HG02610 (cell line): ENCODE measurements around the gene PNPLA5.
"Not testable (repeated sequence)": the region's sequence is repeated elsewhere in the genome, so short reads cannot be mapped to it uniquely, and the experiment has no call there.

Experiments
- ATAC-seq: cut with Tn5 transposase; IDR thresholded peaks from one replicate; pipeline ENCODE4 v1.9.1; 2021; ENCODE audit warnings: mild to moderate bottlenecking, moderate library complexity; ENCODE audit not compliant: unreplicated experiment

Gene PNPLA5

GRCh38 chr22:43903033-43903432 is 11.2 kb upstream of the PNPLA5 start:
- ATAC-seq: not testable (repeated sequence)

- ATAC-seq: no peak
These were observed 10.3 kb upstream of the PNPLA5 start for GRCh38 chr22:43901976-43902643.

DNA sequence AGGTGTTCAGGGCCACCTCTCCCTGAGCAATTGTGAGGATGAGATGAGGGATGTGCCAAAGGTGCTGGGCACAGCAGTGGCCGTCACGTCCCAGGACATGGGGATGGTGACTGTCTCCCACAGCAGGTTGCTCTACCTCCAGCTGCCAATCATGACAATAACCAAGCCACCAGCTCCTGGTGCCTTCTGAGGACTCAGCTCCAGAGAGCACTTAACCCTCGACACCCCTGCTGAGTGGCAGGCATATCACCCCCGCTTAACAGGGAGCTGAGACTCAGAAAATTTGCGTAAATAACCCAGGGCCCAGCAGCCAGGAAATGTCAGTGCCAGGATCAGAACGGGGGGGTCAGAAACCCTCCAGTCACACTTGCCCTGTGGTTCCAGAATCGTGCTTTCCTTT is 8.4 kb upstream of the PNPLA5 start:
- ATAC-seq: no peak

DNA sequence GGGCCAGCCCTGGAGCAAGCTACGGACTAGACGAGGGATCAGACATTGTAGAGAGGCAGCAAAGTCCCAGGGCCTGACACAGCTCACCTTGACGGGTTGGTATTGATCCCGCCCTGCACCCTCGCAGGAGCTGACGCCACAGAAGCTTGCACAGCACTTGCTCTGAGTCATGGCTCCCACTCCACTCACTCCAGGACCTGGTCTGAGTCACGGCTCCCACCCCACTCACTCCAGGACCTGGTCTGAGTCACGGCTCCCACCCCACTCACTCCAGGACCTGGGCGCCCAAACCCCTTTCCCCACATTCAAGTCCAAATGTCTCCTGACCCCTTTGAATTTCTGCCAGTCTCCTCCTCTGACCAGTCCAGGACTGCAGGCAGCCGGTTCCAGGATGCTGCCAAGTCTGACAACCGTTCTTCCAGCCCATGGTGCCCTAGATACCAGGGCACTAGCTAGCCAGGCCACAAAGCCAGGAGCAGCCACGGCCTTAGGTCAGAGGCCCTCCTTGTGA is 6.0 kb upstream of the PNPLA5 start:
- no peak for ATAC-seq

DNA sequence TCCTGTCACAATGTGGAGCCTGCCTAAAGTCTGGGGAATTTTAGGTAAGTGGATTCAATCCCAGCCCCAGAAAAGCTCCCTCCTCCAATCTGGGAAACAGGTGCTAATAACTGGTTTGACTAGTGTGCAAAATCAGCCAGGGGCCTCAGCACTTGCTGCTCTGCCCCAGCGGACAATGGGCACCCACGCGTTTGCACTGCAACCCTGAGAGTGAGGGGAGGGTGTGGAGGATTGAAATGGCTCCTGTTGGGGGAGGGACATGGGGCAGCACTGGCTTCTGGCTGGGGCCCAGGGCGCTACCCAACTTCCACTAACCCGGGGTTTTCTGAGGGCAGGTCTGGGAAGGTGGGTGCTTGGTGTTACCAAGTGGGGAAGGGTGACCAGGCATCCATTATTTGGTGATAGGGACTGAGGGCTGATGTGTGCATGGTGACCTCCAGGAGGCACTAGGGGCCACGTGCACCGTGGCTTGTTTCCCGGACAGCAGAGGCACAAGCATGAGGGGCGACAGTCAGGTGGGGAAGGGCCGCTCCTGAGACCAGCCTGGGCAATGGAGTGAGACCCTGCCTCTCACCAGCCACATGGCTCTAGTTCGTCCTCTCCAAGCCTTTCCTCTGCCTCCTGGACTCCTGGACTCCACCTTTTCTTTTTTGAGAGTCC is 4.3 kb upstream of the PNPLA5 start:
- ATAC-seq: no peak

GRCh38 chr22:43894122-43894521 is 2.3 kb upstream of the PNPLA5 start:
- ATAC-seq: no peak

DNA sequence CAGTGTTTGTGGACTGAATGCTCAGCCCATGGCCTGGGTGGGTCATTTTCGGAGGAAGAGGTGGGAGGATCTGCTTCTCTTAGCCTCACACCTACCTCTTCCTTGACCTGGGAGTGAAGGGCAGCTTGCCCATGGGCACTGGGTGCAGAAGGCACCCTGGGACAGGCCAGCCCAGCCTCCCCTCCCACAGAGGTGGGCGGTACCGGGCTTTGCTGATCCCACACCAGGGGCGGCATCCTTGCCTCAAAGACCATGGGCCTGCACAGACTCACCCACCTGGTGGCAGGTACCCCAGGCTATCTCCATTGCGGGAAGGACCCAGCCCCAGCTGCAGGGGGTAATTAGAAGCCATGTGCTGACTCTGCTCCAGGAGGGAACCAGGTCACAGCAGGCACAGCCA is 1.5 kb upstream of the PNPLA5 start:
- ATAC-seq: no peak

- ATAC-seq: no peak
These were observed 526 bp upstream of the PNPLA5 start for GRCh38 chr22:43892183-43892894.

- no peak for ATAC-seq
These were observed 897 bp downstream of the PNPLA5 start for GRCh38 chr22:43890901-43891331.

GRCh38 chr22:43889860-43890253 is 2.0 kb downstream of the PNPLA5 start:
- no peak for ATAC-seq

DNA sequence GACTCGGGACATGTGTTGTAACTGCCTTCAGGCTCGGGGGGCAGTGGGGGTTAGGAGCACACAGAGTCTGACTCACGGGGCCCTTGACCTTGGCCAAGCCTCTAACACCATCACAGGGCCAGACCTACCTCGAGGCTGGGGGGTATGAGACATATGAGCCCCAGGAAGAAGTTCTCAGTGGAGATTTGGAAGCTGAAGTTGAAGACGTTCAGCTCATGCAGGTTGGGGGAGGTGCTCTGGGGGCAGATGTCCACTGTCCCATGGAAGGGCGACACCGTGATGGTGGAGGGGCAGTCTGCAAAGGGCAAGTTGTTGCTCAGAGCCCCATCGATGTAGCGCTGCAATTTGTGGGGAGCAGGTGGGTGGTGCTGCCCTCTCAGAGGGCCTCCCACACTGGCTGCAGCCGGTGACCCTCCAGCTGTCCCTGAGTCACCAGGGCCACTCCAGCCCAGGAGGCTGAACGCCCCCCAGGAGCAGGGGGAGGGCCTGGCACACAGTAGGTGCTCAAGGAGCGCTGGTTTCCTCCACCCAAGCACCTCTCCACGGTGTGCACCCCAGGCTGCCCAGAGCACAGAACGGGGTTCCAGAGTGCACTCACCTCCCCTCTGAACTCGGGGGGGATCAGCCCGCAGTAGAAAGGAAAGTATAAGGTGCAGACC is 2.5 kb downstream of the PNPLA5 start:
- no peak for ATAC-seq

GRCh38 chr22:43888740-43889139 is 3.1 kb downstream of the PNPLA5 start:
- ATAC-seq: no peak

GRCh38 chr22:43887391-43887790 is 4.4 kb downstream of the PNPLA5 start:
- ATAC-seq: no peak

DNA sequence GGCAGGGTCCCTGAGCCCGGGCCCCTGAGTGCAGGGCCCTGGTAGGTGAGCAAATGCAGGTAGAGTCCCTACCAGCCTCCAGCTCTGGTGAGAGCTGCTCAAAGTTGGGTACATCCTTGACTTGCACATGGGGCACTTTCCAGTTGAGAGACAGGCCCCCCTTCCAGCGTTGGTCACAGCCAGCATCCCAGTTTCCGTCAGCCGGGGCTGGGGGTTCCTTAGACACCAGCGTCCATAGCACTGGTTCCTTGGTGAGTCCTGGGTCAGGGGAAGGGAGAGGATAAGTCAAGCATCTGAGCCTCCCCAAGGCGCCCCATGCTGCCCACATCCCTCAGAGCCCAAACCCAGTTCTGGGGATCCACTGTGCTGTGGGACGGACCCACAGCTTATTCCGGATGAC is 5.6 kb downstream of the PNPLA5 start:
- no peak for ATAC-seq

- no peak for ATAC-seq
These were observed 6.0 kb downstream of the PNPLA5 start for GRCh38 chr22:43885786-43886185.

GRCh38 chr22:43885319-43885671 is 6.5 kb downstream of the PNPLA5 start:
- no peak for ATAC-seq

DNA sequence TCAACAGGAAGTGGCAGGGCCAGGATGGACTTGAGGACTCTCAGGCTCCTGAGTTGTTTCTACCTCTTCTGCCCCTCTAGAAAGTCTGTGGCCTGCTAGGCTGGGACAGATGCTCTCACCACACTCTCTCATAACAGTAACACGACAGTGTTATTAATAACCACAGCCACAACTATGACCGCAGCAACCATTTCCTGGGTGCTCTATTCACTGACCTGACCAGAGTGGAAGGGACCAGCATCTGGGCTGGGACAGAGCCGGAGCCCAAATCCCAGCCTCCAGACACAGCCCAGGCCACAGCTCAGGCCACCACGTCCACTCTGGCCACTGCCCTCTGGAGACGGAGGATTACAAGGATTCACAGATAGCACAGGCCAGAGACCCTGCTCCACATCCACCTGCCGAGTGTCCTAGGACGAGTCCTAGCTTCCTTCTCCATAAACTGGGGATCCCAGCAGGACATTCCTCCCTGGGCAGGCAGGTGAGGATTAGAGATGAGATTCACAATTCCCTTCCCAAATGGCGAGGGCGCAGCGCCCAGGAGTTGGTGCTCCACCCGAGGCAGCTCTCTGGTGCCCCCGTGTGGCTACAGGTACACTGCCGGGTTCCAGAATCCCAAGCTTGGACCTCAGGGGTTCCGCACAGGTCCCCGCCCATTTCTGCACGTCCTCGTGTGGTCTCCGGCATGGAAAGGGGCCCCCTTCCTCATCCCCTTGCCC is 7.1 kb downstream of the PNPLA5 start:
- peak; percentile 73 for ATAC-seq

DNA sequence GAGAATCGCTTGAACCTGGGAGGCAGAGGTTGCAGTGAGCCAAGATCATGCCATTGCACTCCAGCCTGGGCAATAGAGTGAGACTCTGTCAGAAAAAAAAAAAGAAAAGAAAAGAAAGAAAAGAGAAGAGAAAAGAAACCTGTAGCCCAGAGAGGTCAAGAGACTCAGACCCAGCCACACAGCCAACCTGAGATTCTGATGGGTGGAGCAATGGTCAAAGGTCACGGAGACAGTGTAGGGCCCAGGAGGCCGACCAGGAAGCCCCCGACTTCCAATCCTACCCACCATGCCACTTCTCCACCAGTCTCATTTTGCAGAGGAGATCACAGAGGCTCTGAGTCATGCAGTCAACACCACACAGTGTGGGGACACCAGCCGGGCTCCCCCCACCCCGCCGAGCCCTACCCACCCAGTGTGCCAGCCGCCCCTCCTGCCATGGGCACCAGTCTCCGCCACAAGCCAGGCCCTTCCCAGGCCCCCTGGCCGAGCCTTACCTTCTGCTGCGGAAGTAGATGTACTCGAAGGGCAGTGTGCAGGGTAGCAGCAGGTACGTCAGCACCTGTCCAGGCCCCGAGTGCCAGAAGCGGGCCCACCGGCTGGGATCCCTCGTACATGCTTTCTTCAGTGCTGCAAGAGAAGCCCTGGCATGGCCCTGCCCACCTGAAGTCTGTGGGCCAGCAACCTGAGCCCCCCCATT is 7.9 kb downstream of the PNPLA5 start:
- no peak for ATAC-seq

DNA sequence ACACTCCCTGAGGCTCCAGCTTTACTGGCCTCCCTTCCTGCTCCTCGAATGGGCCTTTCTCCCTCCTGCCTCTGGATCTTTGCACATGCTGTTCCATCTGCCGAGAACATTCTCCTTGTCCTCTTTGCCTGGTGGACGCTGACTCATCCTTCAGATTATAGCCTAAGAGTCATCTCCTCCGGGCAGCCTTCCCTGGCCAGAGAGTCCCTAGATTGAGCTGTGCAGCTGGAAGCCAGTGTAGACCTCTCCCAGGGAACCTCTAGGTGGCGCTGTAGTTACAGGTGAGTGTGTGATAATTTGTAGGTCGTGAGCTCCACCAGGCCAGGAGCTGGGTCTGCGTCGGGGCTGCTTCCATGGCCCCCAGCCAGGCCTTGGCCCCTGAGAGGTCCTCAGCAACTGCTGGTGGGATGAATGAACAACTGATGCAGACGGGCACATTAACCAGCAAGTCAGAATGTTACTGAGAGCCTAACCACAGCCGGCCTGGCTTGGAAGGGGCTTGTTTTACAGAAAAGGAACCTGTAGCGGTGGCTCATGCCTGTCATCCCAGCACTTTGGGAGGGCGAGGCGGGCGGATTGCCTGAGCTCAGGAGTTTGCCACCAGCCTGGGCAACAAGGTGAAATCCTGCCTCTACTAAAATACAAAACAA is 8.7 kb downstream of the PNPLA5 start:
- ATAC-seq: no peak
